Keratinocyte (primary cell): ENCODE data around the gene PPCS. TPM values are rescaled to one million over a fixed set of nuclear protein-coding genes. Genes with fewer than 3 reads are reported as not detected.

ENCODE experiments used
- DNase-seq: peaks from one replicate; pipeline ENCODE4 v3.0.0-alpha.2; 2011; ENCODE audit warnings: low read depth, missing footprints, low spot score
- FAIRE-seq: peaks from 2 replicates; lab custom pipeline; 2011; peaks lifted over from hg19 to GRCh38; lab: Jason Lieb, UNC
- H2AFZ ChIP-seq: 2 replicates; pipeline ENCODE4 v1.6.0; 2012; ENCODE audit warnings: low read length, control low read depth, inconsistent platforms; ENCODE audit not compliant: control insufficient read depth
- H3K27ac ChIP-seq: 2 replicates; pipeline ENCODE4 v1.5.1; 2011; ENCODE audit warnings: low read length; ENCODE audit not compliant: control insufficient read depth, insufficient read depth
- H3K27me3 ChIP-seq: 3 replicates; pipeline ENCODE4 v1.6.0; 2011; ENCODE audit warnings: low read length; ENCODE audit not compliant: control insufficient read depth, insufficient read depth; ENCODE audit errors: extremely low read depth
- H3K36me3 ChIP-seq, 2 experiments: 2 replicates in 1 of 2; 3 replicates in 1 of 2; pipeline ENCODE4 v1.5.1; 2011; ENCODE audit warnings: low read length in 2 of 2, mild to moderate bottlenecking in 1 of 2; ENCODE audit not compliant: control insufficient read depth in 2 of 2, insufficient read depth in 2 of 2; ENCODE audit errors: extremely low read depth in 1 of 2
- H3K4me1 ChIP-seq: 3 replicates; pipeline ENCODE4 v1.5.1; 2011; ENCODE audit warnings: low read length; ENCODE audit not compliant: control insufficient read depth, insufficient read depth; ENCODE audit errors: extremely low read depth
- H3K4me2 ChIP-seq: 3 replicates; pipeline ENCODE4 v1.6.0; 2011; ENCODE audit warnings: low read depth, low read length; ENCODE audit not compliant: control insufficient read depth, insufficient read depth; ENCODE audit errors: extremely low read depth
- H3K4me3 ChIP-seq, 3 experiments: fragments of 200-600 bp in 1 of 3; sonication (generic) in 1 of 3; 2 replicates in 2 of 3; 3 replicates in 1 of 3; pipeline ENCODE4 v1.5.1; 2011 to 2016; ENCODE audit warnings: low read length in 3 of 3, mild to moderate bottlenecking in 3 of 3, control low read depth in 2 of 3, inconsistent platforms in 1 of 3, low read depth in 1 of 3, mixed read lengths in 1 of 3, mixed run types in 1 of 3, moderate library complexity in 1 of 3; ENCODE audit not compliant: control insufficient read depth in 2 of 3, insufficient read depth in 2 of 3; ENCODE audit errors: extremely low read depth in 1 of 3
- H3K79me2 ChIP-seq: 2 replicates; pipeline ENCODE4 v1.6.0; 2012; ENCODE audit warnings: low read length; ENCODE audit not compliant: control insufficient read depth, insufficient read depth
- H3K9ac ChIP-seq: 3 replicates; pipeline ENCODE4 v1.6.0; 2011; ENCODE audit warnings: low read length; ENCODE audit not compliant: control insufficient read depth, insufficient read depth; ENCODE audit errors: extremely low read depth
- H3K9me1 ChIP-seq: 3 replicates; pipeline ENCODE4 v1.6.0; 2011; ENCODE audit warnings: low read length; ENCODE audit not compliant: control insufficient read depth, insufficient read depth; ENCODE audit errors: extremely low read depth
- H3K9me3 ChIP-seq: 2 replicates; pipeline ENCODE4 v1.5.1; 2012; ENCODE audit warnings: low read depth, low read length; ENCODE audit not compliant: control insufficient read depth
- H4K20me1 ChIP-seq: 3 replicates; pipeline ENCODE4 v1.6.0; 2011; ENCODE audit warnings: low read length; ENCODE audit not compliant: control insufficient read depth, insufficient read depth; ENCODE audit errors: extremely low read depth
- EZH2 ChIP-seq: IDR thresholded peaks from one replicate; pipeline ENCODE4 v1.6.1; 2012; ENCODE audit warnings: inconsistent platforms, mild to moderate bottlenecking, low read length, moderate library complexity
- dilution Hi-C: fragments of 300-500 bp; cut with MboI; formaldehyde crosslinking; loops from one replicate; pipeline ENCODE4 v1.7.0; 2020; ENCODE audit warnings: low sequenced_read_pairs; ENCODE audit not compliant: extremely low pct_ligation_motif_present
- polyA plus RNA-seq, 5 experiments: library from polyadenylated mRNA; depleted of rRNA in 3 of 5; stranded (reverse) in 3 of 5; stranded (forward) in 1 of 5; unstranded in 1 of 5; fragments of >200 nt; gene quantifications; 1 replicate in 1 of 5; 2 replicates in 3 of 5; 3 replicates in 1 of 5; pipeline versions ENCODE4 v1.2.1 to v1.2.3, GENCODE V29; 2011 to 2012; ENCODE audit warnings: missing spikeins in 2 of 5, low read depth in 1 of 5, low replicate concordance in 1 of 5
- TF ChIP-seq, protein P1 (sequence below), 3 experiments: IDR thresholded peaks in 1 of 3; conservative IDR thresholded peaks in 1 of 3; optimal IDR thresholded peaks in 1 of 3; 2 replicates in 2 of 3; 3 replicates in 1 of 3; pipeline versions ENCODE3 to v1.5.1; 2011; ENCODE audit warnings: low read length in 3 of 3, mild to moderate bottlenecking in 3 of 3, moderate library complexity in 2 of 3, control low read depth in 1 of 3, inconsistent platforms in 1 of 3; ENCODE audit not compliant: insufficient read depth in 2 of 3; ENCODE audit errors: extremely low read depth in 1 of 3

PPCS gene
- polyA plus RNA-seq, 1 donor (not counting 4 experiments of a cell fraction or from before 2014, with no cell fraction given) = 47.3 TPM

GRCh38 chr1:42480921-42481320, 24.6 kb downstream of the PPCS start:
- H3K9ac ChIP-seq = no peak overlapping the region
- no peaks in the 10 kb centered on the region for H4K20me1 ChIP-seq
- H3K9me3 ChIP-seq = no peaks in the 10 kb centered on the region
- TF ChIP-seq, protein P1, sequence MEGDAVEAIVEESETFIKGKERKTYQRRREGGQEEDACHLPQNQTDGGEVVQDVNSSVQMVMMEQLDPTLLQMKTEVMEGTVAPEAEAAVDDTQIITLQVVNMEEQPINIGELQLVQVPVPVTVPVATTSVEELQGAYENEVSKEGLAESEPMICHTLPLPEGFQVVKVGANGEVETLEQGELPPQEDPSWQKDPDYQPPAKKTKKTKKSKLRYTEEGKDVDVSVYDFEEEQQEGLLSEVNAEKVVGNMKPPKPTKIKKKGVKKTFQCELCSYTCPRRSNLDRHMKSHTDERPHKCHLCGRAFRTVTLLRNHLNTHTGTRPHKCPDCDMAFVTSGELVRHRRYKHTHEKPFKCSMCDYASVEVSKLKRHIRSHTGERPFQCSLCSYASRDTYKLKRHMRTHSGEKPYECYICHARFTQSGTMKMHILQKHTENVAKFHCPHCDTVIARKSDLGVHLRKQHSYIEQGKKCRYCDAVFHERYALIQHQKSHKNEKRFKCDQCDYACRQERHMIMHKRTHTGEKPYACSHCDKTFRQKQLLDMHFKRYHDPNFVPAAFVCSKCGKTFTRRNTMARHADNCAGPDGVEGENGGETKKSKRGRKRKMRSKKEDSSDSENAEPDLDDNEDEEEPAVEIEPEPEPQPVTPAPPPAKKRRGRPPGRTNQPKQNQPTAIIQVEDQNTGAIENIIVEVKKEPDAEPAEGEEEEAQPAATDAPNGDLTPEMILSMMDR (optimal IDR thresholded peaks at IDR 0.05 in 1 of 3, IDR thresholded peaks at IDR 0.05 in 1 of 3, conservative IDR thresholded peaks at IDR 0.05 in 1 of 3; ENCODE audit: extremely low read depth in 1 of 3, insufficient read depth in 2 of 3, low read length in 3 of 3) = no peak
- TF ChIP-seq EZH2 = no peak
- dilution Hi-C loops = no loop called here
- no peak for DNase-seq
- no peaks in the 10 kb centered on the region for H3K36me3 ChIP-seq
- H3K4me2 ChIP-seq = no peak overlapping the region
- H3K4me1 ChIP-seq = peaks cover 4% of the 10 kb centered on the region
- no peaks in the 10 kb centered on the region for H3K27me3 ChIP-seq
- H3K4me3 ChIP-seq = no peak overlapping the region
- no peaks in the 10 kb centered on the region for H3K9me1 ChIP-seq
- no peak overlapping the region for H2AFZ ChIP-seq
- FAIRE-seq = no peak
- no peak overlapping the region for H3K27ac ChIP-seq
- no peaks in the 10 kb centered on the region for H3K79me2 ChIP-seq

- Histone ChIP-seq H3K4me1 (peaks cover 4% of the 10 kb centered on the region), H2AFZ (no peak overlapping the region), H3K27me3 (no peaks in the 10 kb centered on the region), H3K79me2 (no peaks in the 10 kb centered on the region), H4K20me1 (no peaks in the 10 kb centered on the region), H3K4me2 (no peak overlapping the region), H3K4me3 (no peak overlapping the region), H3K27ac (no peak overlapping the region), H3K36me3 (no peaks in the 10 kb centered on the region), H3K9me3 (no peaks in the 10 kb centered on the region), H3K9ac (no peak overlapping the region), H3K9me1 (no peaks in the 10 kb centered on the region)
- no peak for DNase-seq
- dilution Hi-C loops = no loop called here
- FAIRE-seq = no peak
- no peak for TF ChIP-seq EZH2
- TF ChIP-seq, protein P1 (optimal IDR thresholded peaks at IDR 0.05 in 1 of 3, IDR thresholded peaks at IDR 0.05 in 1 of 3, conservative IDR thresholded peaks at IDR 0.05 in 1 of 3; ENCODE audit: extremely low read depth in 1 of 3, insufficient read depth in 2 of 3, low read length in 3 of 3) = no peak
Measured at GRCh38 chr1:42482635-42483153, 26.4 kb downstream of the PPCS start.
